Osteoblast (primary cell): ENCODE measurements around the gene MEPCE. TPM values are rescaled to one million over a fixed set of nuclear protein-coding genes. Genes with fewer than 3 reads are reported as not detected.

Source experiments
- DNase-seq: peaks from one replicate; pipeline ENCODE4 v3.0.0; 2011; ENCODE audit warnings: low spot score, mixed read lengths; ENCODE audit not compliant: insufficient read length; ENCODE audit errors: missing footprints
- H2AFZ ChIP-seq: 2 replicates; pipeline ENCODE4 v1.6.0; 2011; ENCODE audit warnings: mild to moderate bottlenecking, low read length
- H3K27ac ChIP-seq: 2 replicates; pipeline ENCODE4 v1.5.1; 2011; ENCODE audit warnings: mild to moderate bottlenecking, low read depth, low read length, moderate library complexity
- H3K27me3 ChIP-seq: 2 replicates; pipeline ENCODE4 v1.6.0; 2012; ENCODE audit warnings: mild to moderate bottlenecking, control low read depth, inconsistent platforms, low read length, moderate library complexity; ENCODE audit not compliant: insufficient read depth
- H3K36me3 ChIP-seq: 2 replicates; pipeline ENCODE4 v1.5.1; 2011; ENCODE audit warnings: mild to moderate bottlenecking, low read length, control low read depth, moderate library complexity; ENCODE audit not compliant: insufficient read depth
- H3K4me1 ChIP-seq: 2 replicates; pipeline ENCODE4 v1.5.1; 2011; ENCODE audit warnings: mild to moderate bottlenecking, low read length, control low read depth, moderate library complexity; ENCODE audit not compliant: insufficient read depth
- H3K4me2 ChIP-seq: 2 replicates; pipeline ENCODE4 v1.6.0; 2011; ENCODE audit warnings: mild to moderate bottlenecking, low read length; ENCODE audit not compliant: insufficient read depth
- H3K4me3 ChIP-seq: fragments of 200-600 bp; sonication (generic); 3 replicates; pipeline ENCODE4 v1.5.1; 2012; ENCODE audit warnings: mild to moderate bottlenecking, low read length, inconsistent platforms; ENCODE audit not compliant: insufficient read depth
- H3K79me2 ChIP-seq: 2 replicates; pipeline ENCODE4 v1.6.0; 2012; ENCODE audit warnings: mild to moderate bottlenecking, low read length, control low read depth, inconsistent platforms; ENCODE audit not compliant: insufficient read depth
- H3K9me3 ChIP-seq: 2 replicates; pipeline ENCODE4 v1.5.1; 2011; ENCODE audit warnings: low read depth, low read length, control low read depth
- H4K20me1 ChIP-seq: 2 replicates; pipeline ENCODE4 v1.6.0; 2012; ENCODE audit warnings: mild to moderate bottlenecking, low read length, control low read depth; ENCODE audit not compliant: insufficient read depth
- CTCF ChIP-seq: IDR thresholded peaks from 2 replicates; pipeline ENCODE4 v1.5.1; 2011; ENCODE audit warnings: mild to moderate bottlenecking, low read depth, low read length, moderate library complexity; ENCODE audit errors: extremely low read depth
- total RNA-seq: library from RNA; depleted of rRNA; stranded (reverse); fragments of >200 nt; gene quantifications from 2 replicates; pipeline ENCODE4 v1.2.3, GENCODE V29; 2012

Gene MEPCE
- total RNA-seq, 1 donor: 29.7 TPM

GRCh38 chr7:100411101-100411500, 18.5 kb upstream of the MEPCE start:
- Histone ChIP-seq H3K4me2 (no peak overlapping the region), H4K20me1 (peaks cover 2% of the 10 kb centered on the region), H3K27me3 (peaks cover 11% of the 10 kb centered on the region), H3K36me3 (no peaks in the 10 kb centered on the region), H3K9me3 (no peaks in the 10 kb centered on the region), H2AFZ (no peak overlapping the region), H3K4me1 (peaks cover 5% of the 10 kb centered on the region), H3K27ac (no peak overlapping the region), H3K4me3 (no peak overlapping the region), H3K79me2 (no peaks in the 10 kb centered on the region)
- DNase-seq: no peak
- no peak for TF ChIP-seq CTCF

- H3K4me2 ChIP-seq: no peak overlapping the region
- peaks cover 8% of the 10 kb centered on the region for H3K27me3 ChIP-seq
- H3K4me3 ChIP-seq: no peak overlapping the region
- H4K20me1 ChIP-seq: no peaks in the 10 kb centered on the region
- TF ChIP-seq CTCF: no peak
- H3K79me2 ChIP-seq: no peaks in the 10 kb centered on the region
- H3K36me3 ChIP-seq: no peaks in the 10 kb centered on the region
- no peak for DNase-seq
- H3K27ac ChIP-seq: no peak overlapping the region
- H2AFZ ChIP-seq: no peak overlapping the region
- H3K9me3 ChIP-seq: no peaks in the 10 kb centered on the region
- H3K4me1 ChIP-seq: no peaks in the 10 kb centered on the region
Measured at GRCh38 chr7:100413346-100413745, 16.3 kb upstream of the MEPCE start.

GRCh38 chr7:100413889-100414288, 15.7 kb upstream of the MEPCE start:
- Histone ChIP-seq H3K36me3 (no peaks in the 10 kb centered on the region), H3K27me3 (peaks cover 8% of the 10 kb centered on the region), H3K79me2 (no peaks in the 10 kb centered on the region), H4K20me1 (no peaks in the 10 kb centered on the region), H3K9me3 (no peaks in the 10 kb centered on the region), H2AFZ (no peak overlapping the region), H3K27ac (no peak overlapping the region), H3K4me2 (no peak overlapping the region), H3K4me3 (no peak overlapping the region), H3K4me1 (peaks cover 1% of the 10 kb centered on the region)
- no peak for TF ChIP-seq CTCF
- DNase-seq: no peak

- no peak for TF ChIP-seq CTCF
- Histone ChIP-seq H3K36me3 (no peaks in the 10 kb centered on the region), H3K4me1 (peaks cover 5% of the 10 kb centered on the region), H3K4me3 (no peak overlapping the region), H3K27ac (no peak overlapping the region), H3K79me2 (no peaks in the 10 kb centered on the region), H3K9me3 (no peaks in the 10 kb centered on the region), H2AFZ (no peak overlapping the region), H4K20me1 (no peaks in the 10 kb centered on the region), H3K27me3 (no peaks in the 10 kb centered on the region), H3K4me2 (no peak overlapping the region)
- DNase-seq: no peak
Measured at GRCh38 chr7:100415448-100415847, 14.2 kb upstream of the MEPCE start.
